Pancreas (tissue), 10 donors: Measurements from ENCODE around the gene MAPK7. TPM values are rescaled to one million over a fixed set of nuclear protein-coding genes. Genes with fewer than 3 reads are reported as not detected.
A peak's percentile ranks its signal among the peaks of the same experiment; 100 is the strongest.

Source experiments
- ATAC-seq, 4 donors: fragments of 200-7000 bp; cut with Tn5 transposase; one replicate each; pipeline versions ENCODE4 v1.8.0 to v1.9.1; 2020; ENCODE audit warnings: mild to moderate bottlenecking in 4 of 4, moderate library complexity in 4 of 4
- DNase-seq, 6 donors: peaks; one replicate each; pipeline ENCODE4 v3.0.0-alpha.2; 2020
- FAIRE-seq: peaks from 2 replicates; lab custom pipeline; 2012; peaks lifted over from hg19 to GRCh38; lab: Jason Lieb, UNC
- H3K27ac ChIP-seq, 4 donors: fragments of 200-600 bp; sonication (generic); 1 replicate in 3 of 4; 2 replicates in 1 of 4; pipeline versions ENCODE4 v1.5.0 to v1.8.0; 2020
- H3K27me3 ChIP-seq, 4 donors: fragments of 200-600 bp; one replicate each; pipeline ENCODE4 v1.8.0; 2021
- H3K36me3 ChIP-seq, 3 donors: fragments of 200-600 bp; sonication (generic) in 1 of 3; one replicate each; pipeline versions ENCODE4 v1.5.0 to v1.8.0; 2020 to 2021
- H3K4me1 ChIP-seq, 3 donors: fragments of 200-600 bp; one replicate each; pipeline ENCODE4 v1.8.0; 2021
- H3K4me3 ChIP-seq, 4 donors: fragments of 200-600 bp; sonication (generic) in 2 of 4; one replicate each; pipeline versions ENCODE4 v1.5.0 to v1.8.0; 2020 to 2021
- H3K9me3 ChIP-seq, 4 donors: fragments of 200-600 bp; one replicate each; pipeline ENCODE4 v1.8.0; 2021
- WGBS, 2 donors: extraction: QIAGEN DNeasy Blood & Tissue Kit; methylation state at CpG; one replicate each; pipeline ENCODE4 v1.1.7; 2013; 5-methylcytosine and 5-hydroxymethylcytosine counted together
- intact Hi-C, 3 donors: fragments of 100-400 bp; cut with DNase I; formaldehyde crosslinking; loops; one replicate each; pipeline versions ENCODE4 v1.11.1 to v1.14.2; 2022
- polyA plus RNA-seq, 2 donors: library from polyadenylated mRNA; stranded (reverse); fragments of 200-250 nt; gene quantifications; one replicate each; pipeline ENCODE4 v1.2.3, GENCODE V29; 2013
- total RNA-seq, 6 donors: library from RNA; stranded (reverse); fragmentation: NEBNext Ultra II Directional in 4 of 6; extraction: Animal tissue kit (Norgen Biotek cat#: 25700) in 4 of 6; gene quantifications; one replicate each; pipeline versions ENCODE4 v1.2.1 to v1.2.4, GENCODE V29; 2021 to 2023
- TF ChIP-seq, protein P1 (sequence below), 4 donors: fragments of 200-600 bp; sonication (generic) in 3 of 4; IDR thresholded peaks; one replicate each; pipeline versions ENCODE4 v1.5.0 to v1.8.0; 2021; ENCODE audit warnings: antibody characterized with exemption in 4 of 4
- donor health status: healthy with polysubstance abuse.
- donor health status: DM: no; HTN: no; CAD: no; lungs with moderate emphysema.
- donor health status: DM: no; HTN: no; CAD: no.
- donor health status: control.
- donor health status: control.
- donor health status: Bipolar disorder and iron deficiency.
- donor health status: DM: yes; HTN: yes; CAD: no.
- donor health status: DM: no; HTN: no; CAD: no.
- donor health status: DM: no; HTN: no; CAD: no.
- donor health status: DM: yes; HTN: yes; CAD: no.

The MAPK7 gene
- total and polyA plus RNA-seq, 8 donors: 3.4 to 10.5 (median 7.9) TPM

DNA sequence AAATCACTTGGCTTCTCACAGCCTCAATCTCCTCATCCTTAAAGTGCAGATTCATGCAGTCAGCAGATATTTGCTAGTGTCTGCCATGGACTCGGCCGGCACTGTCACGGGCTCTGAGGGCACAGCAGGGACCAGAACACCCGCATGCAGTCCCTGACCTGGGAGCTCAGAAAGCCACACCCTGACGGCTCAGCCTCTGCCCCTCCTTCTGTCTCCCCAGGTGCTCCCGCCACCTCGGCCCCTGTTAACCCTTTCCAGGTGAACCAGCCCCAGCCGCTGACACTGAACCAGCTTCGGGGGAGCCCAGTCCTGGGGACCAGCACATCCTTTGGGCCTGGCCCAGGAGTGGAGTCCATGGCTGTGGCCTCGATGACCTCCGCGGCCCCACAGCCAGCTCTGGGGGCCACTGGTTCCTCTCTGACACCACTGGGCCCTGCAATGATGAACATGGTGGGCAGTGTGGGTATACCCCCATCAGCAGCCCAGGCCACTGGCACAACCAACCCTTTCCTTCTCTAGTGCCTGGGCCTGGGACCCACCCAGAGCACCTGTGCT lies 44.5 kb upstream of the MAPK7 start:
- intact Hi-C loops: no loop called here
- WGBS, 2 donors: 85 to 87% methylated on average over 12 of the region's 12 CpGs
- ATAC-seq (no peak), FAIRE-seq (no peak), DNase-seq (peak in 1 of 6 donors; percentile 54)
- Histone ChIP-seq H3K27ac (no peak overlapping the region), H3K4me1 (peaks cover 0 to 3% (median 0%) of the 10 kb centered on the region in 3 donors), H3K36me3 (peaks cover 0 to 4% (median 0%) of the 10 kb centered on the region in 3 donors), H3K27me3 (no peaks in the 10 kb centered on the region), H3K4me3 (no peak overlapping the region), H3K9me3 (no peaks in the 10 kb centered on the region)
- TF ChIP-seq, protein P1, sequence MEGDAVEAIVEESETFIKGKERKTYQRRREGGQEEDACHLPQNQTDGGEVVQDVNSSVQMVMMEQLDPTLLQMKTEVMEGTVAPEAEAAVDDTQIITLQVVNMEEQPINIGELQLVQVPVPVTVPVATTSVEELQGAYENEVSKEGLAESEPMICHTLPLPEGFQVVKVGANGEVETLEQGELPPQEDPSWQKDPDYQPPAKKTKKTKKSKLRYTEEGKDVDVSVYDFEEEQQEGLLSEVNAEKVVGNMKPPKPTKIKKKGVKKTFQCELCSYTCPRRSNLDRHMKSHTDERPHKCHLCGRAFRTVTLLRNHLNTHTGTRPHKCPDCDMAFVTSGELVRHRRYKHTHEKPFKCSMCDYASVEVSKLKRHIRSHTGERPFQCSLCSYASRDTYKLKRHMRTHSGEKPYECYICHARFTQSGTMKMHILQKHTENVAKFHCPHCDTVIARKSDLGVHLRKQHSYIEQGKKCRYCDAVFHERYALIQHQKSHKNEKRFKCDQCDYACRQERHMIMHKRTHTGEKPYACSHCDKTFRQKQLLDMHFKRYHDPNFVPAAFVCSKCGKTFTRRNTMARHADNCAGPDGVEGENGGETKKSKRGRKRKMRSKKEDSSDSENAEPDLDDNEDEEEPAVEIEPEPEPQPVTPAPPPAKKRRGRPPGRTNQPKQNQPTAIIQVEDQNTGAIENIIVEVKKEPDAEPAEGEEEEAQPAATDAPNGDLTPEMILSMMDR (IDR thresholded peaks at IDR 0.05): no peak

DNA sequence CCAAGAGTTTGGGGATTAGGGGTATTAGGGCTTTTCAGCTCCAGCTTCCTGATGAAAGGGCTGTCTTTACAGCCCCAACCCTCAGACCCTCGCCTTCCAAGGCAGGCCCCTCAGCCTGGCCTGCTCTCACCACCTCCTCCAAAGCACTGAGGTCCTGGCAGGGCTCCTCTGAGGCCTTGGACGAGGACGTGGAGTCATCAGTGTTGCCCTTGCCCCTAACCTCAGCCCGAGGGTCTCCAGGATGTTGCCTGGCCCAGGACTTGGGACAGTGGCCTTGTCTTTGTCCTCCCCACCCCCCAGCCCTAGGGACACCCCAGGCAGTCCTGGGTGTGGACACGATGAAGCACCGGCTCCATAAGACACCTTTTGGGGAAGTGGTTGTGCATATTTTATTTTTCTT lies 44.0 kb upstream of the MAPK7 start:
- ATAC-seq: no peak
- 86 to 91% methylated on average over 6 of the region's 6 CpGs for WGBS, 2 donors

DNA sequence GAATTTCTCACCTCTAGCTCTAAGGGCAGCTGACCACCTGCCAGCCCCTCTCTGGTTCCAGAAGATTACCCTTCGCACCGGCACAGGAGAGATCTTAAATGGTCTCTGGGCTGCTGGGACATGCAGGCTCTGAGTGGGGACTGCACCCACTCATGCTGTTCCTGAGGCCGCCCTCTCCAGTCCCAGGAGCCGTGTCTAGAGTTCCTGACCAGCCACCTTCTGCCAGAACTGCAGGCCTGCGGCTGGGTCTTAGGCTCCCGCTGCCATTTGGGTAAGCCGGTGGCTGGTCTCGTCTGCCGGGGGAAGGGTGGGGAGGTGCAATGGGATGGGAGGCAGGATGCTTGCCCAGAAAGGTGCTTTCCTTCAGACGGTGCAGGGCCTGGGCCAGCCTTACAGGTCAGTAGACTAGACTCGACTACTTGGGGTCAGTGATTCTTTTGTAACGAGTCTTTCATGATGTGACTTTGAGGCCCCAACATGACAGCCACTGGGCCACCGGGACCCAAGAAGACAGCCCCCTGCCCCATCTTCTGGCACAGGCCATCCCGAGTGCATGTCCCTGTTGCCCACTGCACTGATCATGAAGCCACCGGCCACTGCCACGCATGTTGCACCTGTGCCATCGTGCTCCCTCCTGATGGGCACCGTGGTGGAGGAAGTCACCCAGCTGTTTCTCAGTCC lies 42.2 kb upstream of the MAPK7 start:
- intact Hi-C loops: no loop called here
- Histone ChIP-seq H3K9me3 (no peaks in the 10 kb centered on the region), H3K4me3 (no peak overlapping the region), H3K27ac (no peak overlapping the region), H3K4me1 (peaks cover 0 to 3% (median 0%) of the 10 kb centered on the region in 3 donors), H3K27me3 (no peaks in the 10 kb centered on the region), H3K36me3 (peaks cover 0 to 4% (median 0%) of the 10 kb centered on the region in 3 donors)
- FAIRE-seq (no peak), DNase-seq (peak in 1 of 6 donors; percentile 52), ATAC-seq (no peak)
- WGBS, 2 donors: 88% methylated on average over 18 of the region's 18 CpGs
- TF ChIP-seq, protein P1 (IDR thresholded peaks at IDR 0.05): no peak

More for the DNA sequence above, 44.0 kb upstream of the MAPK7 start:
- TF ChIP-seq, protein P1 (IDR thresholded peaks at IDR 0.05): no peak
- Histone ChIP-seq H3K4me3 (no peak overlapping the region), H3K27ac (no peak overlapping the region), H3K36me3 (peaks cover 0 to 4% (median 0%) of the 10 kb centered on the region in 3 donors), H3K27me3 (no peaks in the 10 kb centered on the region), H3K9me3 (no peaks in the 10 kb centered on the region), H3K4me1 (peaks cover 0 to 3% (median 0%) of the 10 kb centered on the region in 3 donors)
- no peak for DNase-seq
- no peak for FAIRE-seq
- intact Hi-C loops: no loop called here

DNA sequence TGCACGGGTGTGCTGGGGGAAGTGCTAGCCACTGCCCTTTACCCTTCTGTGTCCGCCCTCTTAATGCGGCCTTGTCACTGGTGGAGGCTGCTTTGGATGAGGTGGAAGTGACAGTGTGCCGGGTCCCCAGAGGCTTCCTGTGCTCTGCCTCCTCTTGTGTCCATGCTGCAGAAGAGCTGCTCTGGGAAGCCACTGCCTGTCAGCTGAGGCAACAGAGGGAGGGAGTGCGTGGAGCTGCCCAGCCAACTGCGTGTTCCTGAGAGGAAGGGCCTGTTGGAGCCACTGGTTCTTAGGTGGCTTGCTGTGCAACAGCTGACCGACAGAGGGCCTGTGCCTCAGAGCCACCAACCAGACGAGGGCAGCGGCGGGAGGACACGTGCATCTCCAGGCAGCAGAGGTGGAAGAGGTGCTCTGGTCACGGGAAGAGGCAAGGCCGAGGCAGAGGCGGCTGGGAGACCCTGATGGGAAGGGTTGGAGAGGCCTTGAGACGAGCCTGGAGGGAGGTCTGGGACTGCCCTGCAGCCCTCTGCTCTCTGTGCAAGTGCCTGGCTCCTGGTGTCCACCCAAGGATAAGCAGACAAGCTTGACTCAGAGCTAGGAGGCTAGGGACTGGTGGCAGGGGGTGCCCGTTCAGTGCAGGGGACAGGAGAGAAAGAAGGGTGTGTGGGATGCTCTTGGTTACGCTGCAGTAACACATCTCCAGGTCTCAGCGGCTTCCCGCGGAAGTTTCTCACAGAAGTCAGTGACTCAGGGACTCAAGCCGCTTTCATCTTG lies 41.2 kb upstream of the MAPK7 start:
- Histone ChIP-seq H3K27ac (no peak overlapping the region), H3K9me3 (no peaks in the 10 kb centered on the region), H3K4me3 (no peak overlapping the region), H3K27me3 (no peaks in the 10 kb centered on the region), H3K36me3 (peaks cover 0 to 4% (median 0%) of the 10 kb centered on the region in 3 donors), H3K4me1 (peaks cover 0 to 3% (median 0%) of the 10 kb centered on the region in 3 donors)
- WGBS, 2 donors: 70 to 75% methylated on average over 21 of the region's 21 CpGs
- no peak for FAIRE-seq
- intact Hi-C loops: no loop called here
- DNase-seq: peak in 1 of 6 donors; percentile 74
- TF ChIP-seq, protein P1 (IDR thresholded peaks at IDR 0.05): peak in 1 of 4 donors; percentile 30
- peak in 2 of 4 donors; percentile 17 to 82 for ATAC-seq
